Hepatocyte (in vitro differentiated cells): ENCODE measurements around the gene NLRC3.

Experiments
- CTCF ChIP-seq: fragments of 200-600 bp; sonication (generic); IDR thresholded peaks from 2 replicates; pipeline ENCODE4 v1.5.1; 2016; ENCODE audit warnings: antibody characterized with exemption, mild to moderate bottlenecking; ENCODE audit not compliant: poor library complexity
- EZH2 ChIP-seq: fragments of 200-600 bp; sonication (generic); IDR thresholded peaks from 2 replicates; pipeline ENCODE4 v1.6.1; 2016; ENCODE audit warnings: antibody characterized with exemption, mild to moderate bottlenecking, borderline replicate concordance
- EZH2phosphoT487 ChIP-seq: fragments of 200-600 bp; sonication (generic); IDR thresholded peaks from one replicate; pipeline ENCODE4 v1.6.1; 2018; ENCODE audit warnings: antibody characterized with exemption, mild to moderate bottlenecking, low read depth, moderate library complexity; ENCODE audit not compliant: unreplicated experiment, severe bottlenecking

- no peak for TF ChIP-seq EZH2
- TF ChIP-seq CTCF = no peak
- TF ChIP-seq EZH2phosphoT487 = no peak
Measured at GRCh38 chr16:3599121-3599520, 21.9 kb upstream of the NLRC3 start.
